Measurements from ENCODE around the gene AJAP1.

Gene AJAP1

DNA sequence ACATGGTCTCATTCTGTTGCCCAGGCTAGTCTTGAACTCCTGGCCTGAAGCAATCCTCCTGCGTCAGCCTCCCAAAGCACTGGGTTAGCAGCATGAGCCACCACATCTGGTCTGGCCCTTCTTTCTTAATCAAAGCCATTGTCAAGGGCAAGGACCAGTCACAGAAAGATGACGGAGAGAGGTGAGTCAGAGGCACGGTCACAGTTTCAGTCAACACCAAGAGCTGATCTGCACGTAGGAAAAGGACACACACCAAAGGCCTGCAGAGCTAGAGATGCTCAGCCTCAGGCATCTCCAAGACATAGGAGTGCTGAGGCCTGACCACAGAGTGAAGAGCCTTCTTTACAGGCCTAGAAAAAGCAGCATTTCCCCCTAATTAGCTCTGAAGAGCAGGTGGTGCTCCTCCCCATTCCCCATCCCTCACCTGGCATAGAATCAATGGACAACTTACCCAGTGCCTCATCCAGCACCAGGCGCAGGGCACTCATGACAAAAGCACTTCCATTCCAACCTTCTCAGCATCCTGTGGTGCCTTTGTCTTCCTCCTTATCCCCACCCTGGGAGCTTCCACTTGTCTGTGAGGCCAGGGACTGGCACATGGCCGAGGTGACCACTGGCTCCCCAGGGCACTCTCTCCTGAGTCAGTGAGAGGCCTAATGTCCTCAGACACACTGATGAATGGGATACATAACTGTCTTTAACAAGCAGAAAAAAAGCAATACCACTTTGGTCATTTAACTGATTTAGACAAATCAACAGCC is 139.8 kb downstream of the AJAP1 start:
- TF ChIP-seq, protein P1, sequence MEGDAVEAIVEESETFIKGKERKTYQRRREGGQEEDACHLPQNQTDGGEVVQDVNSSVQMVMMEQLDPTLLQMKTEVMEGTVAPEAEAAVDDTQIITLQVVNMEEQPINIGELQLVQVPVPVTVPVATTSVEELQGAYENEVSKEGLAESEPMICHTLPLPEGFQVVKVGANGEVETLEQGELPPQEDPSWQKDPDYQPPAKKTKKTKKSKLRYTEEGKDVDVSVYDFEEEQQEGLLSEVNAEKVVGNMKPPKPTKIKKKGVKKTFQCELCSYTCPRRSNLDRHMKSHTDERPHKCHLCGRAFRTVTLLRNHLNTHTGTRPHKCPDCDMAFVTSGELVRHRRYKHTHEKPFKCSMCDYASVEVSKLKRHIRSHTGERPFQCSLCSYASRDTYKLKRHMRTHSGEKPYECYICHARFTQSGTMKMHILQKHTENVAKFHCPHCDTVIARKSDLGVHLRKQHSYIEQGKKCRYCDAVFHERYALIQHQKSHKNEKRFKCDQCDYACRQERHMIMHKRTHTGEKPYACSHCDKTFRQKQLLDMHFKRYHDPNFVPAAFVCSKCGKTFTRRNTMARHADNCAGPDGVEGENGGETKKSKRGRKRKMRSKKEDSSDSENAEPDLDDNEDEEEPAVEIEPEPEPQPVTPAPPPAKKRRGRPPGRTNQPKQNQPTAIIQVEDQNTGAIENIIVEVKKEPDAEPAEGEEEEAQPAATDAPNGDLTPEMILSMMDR (conservative IDR thresholded peaks at IDR 0.05; ENCODE audit: low read length), result no peak
- no peak overlapping the region for H3K4me3 ChIP-seq (ENCODE audit: low read length)
- no peak for DNase-seq (ENCODE audit: low read depth)

GRCh38 chr1:4796161-4797015 is 142.0 kb downstream of the AJAP1 start:
- no peak for DNase-seq (ENCODE audit: low read depth)
- TF ChIP-seq, protein P1 (conservative IDR thresholded peaks at IDR 0.05; ENCODE audit: low read length), result no peak
- H3K4me3 ChIP-seq (ENCODE audit: low read length), result no peak overlapping the region

DNA sequence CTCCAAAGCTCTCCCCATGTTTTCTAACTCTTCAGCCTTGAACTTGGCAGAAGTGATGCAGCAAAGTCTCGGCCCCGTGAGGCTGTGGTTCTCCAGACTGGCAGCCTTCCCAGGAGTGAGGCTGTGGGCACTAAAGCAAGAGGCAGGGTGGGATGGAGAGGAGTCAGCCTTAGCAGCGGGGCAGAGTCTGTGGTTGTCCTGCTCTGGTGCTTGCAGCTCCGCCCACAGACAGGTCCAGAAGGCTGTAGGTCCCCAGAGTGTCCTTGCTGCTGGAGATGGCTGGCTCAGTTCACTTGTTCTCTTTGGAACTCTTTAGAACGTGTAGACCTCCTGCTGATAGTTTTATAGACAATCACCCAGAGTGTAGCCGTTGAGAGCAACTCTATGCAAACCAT is 142.6 kb downstream of the AJAP1 start:
- H3K4me3 ChIP-seq (ENCODE audit: low read length), result no peak overlapping the region
- DNase-seq (ENCODE audit: low read depth), result no peak
- TF ChIP-seq, protein P1 (conservative IDR thresholded peaks at IDR 0.05; ENCODE audit: low read length), result no peak

- TF ChIP-seq, protein P1 (conservative IDR thresholded peaks at IDR 0.05; ENCODE audit: low read length), result no peak
- no peak for DNase-seq (ENCODE audit: low read depth)
- no peak overlapping the region for H3K4me3 ChIP-seq (ENCODE audit: low read length)
Measured at GRCh38 chr1:4797429-4797828, 143.0 kb downstream of the AJAP1 start.

DNA sequence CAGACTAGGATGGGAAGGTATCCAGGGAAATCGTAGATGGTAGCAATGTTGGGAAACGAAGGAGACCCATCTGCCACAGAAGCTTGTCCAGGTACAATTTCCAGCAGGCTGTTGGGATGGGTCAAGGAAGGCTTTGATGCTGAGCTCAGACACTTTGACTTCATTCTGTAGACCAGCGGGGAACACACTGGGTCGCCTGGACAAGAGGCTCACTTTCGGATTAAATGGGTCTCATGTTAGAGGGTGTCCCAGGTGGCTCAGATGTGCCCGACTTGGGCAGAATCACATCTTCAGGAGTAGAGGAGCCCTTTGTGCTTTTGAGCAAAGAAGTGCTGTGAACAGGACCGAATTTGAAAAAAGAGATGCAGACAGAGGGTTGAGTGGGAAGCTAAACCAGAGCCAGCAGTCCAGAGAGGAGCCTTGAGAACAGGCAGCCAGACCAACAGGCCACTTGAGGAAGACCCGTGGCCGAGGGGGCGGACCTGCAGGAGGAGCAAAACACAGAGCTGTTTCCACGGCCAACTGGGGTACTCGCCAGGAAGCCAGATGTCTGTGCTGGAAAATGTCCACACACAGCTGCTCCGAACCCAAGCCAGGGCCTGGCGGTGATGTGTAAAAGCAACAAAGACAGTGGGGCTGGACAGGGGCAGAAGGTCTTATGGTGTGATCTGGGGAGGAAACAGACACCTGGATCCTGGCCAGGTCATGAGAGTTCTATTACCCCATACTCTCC is 146.9 kb downstream of the AJAP1 start:
- H3K4me3 ChIP-seq (ENCODE audit: low read length), result no peak overlapping the region
- peak; percentile 61 for DNase-seq (ENCODE audit: low read depth)
- TF ChIP-seq, protein P1 (conservative IDR thresholded peaks at IDR 0.05; ENCODE audit: low read length), result no peak

GRCh38 chr1:4802024-4802423 is 147.6 kb downstream of the AJAP1 start:
- TF ChIP-seq, protein P1 (conservative IDR thresholded peaks at IDR 0.05; ENCODE audit: low read length), result no peak
- H3K4me3 ChIP-seq (ENCODE audit: low read length), result no peak overlapping the region
- DNase-seq (ENCODE audit: low read depth), result no peak
